Esophagus squamous epithelium (tissue), 4 donors: Measurements from ENCODE around the gene CENPT.

Experiments
- POLR2A ChIP-seq, 4 donors: fragments of 450-650 bp; IDR thresholded peaks; one replicate each; pipeline ENCODE4 v1.6.1; 2017; ENCODE audit warnings: antibody characterized with exemption in 4 of 4, mild to moderate bottlenecking in 4 of 4, moderate library complexity in 3 of 4
- TF ChIP-seq, protein P1 (sequence below), 6 experiments: fragments of 450-650 bp in 4 of 6; fragments of 200-600 bp in 2 of 6; sonication (generic) in 2 of 6; IDR thresholded peaks; one replicate each; pipeline ENCODE4 v1.5.1; 2016 to 2019; ENCODE audit warnings: antibody characterized with exemption in 6 of 6, mild to moderate bottlenecking in 4 of 6, moderate library complexity in 4 of 6

DNA sequence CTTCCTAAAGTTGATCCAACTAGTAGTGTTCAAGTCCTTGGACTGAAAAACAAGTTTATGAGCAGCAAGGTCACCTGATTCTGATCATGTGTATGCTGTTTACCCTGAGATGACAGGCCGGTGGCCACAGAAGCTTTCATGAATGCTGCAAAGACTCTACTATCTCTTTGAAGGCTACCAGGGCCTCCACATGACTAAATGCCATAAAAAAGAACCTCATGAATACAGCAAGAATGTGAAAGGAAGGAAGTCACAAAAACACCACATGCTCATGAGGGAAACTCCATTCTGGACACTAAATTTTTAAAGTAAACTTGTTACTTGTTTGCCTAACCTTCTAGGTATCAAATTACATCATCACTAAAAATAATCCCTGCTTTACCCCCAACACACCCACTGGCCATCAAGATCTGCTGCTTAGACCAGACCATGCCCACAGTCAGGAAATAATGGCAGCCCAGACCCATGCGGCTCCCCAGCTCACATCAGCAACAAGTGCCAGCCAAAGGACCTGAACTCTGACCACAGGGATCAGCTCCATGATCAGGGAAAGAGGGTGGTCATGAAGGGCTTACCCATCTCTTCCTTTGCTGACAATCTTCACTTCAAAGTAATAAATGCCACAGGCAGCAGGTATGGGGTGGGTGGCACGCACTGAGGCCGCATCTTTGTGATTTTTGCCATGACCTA, 42.5 kb downstream of the CENPT start:
- TF ChIP-seq, protein P1, sequence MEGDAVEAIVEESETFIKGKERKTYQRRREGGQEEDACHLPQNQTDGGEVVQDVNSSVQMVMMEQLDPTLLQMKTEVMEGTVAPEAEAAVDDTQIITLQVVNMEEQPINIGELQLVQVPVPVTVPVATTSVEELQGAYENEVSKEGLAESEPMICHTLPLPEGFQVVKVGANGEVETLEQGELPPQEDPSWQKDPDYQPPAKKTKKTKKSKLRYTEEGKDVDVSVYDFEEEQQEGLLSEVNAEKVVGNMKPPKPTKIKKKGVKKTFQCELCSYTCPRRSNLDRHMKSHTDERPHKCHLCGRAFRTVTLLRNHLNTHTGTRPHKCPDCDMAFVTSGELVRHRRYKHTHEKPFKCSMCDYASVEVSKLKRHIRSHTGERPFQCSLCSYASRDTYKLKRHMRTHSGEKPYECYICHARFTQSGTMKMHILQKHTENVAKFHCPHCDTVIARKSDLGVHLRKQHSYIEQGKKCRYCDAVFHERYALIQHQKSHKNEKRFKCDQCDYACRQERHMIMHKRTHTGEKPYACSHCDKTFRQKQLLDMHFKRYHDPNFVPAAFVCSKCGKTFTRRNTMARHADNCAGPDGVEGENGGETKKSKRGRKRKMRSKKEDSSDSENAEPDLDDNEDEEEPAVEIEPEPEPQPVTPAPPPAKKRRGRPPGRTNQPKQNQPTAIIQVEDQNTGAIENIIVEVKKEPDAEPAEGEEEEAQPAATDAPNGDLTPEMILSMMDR (IDR thresholded peaks at IDR 0.05), result no peak
- no peak for TF ChIP-seq POLR2A (IDR thresholded peaks at IDR 0.05)
